Measurements from ENCODE around the gene ITM2C.

The ITM2C gene

GRCh38 chr2:230850358-230850658, 14.4 kb upstream of the ITM2C start:
- DNase-seq (ENCODE audit: low read depth in 2 of 2) = no peak

GRCh38 chr2:230852113-230852512, 12.6 kb upstream of the ITM2C start:
- no peak for DNase-seq (ENCODE audit: low read depth in 2 of 2)

GRCh38 chr2:230861552-230862255, 3.0 kb upstream of the ITM2C start:
- DNase-seq (ENCODE audit: low read depth in 2 of 2) = no peak

GRCh38 chr2:230862292-230862691, 2.5 kb upstream of the ITM2C start:
- no peak for DNase-seq (ENCODE audit: low read depth in 2 of 2)

- no peak for DNase-seq (ENCODE audit: low read depth in 2 of 2)
Observed at GRCh38 chr2:230863031-230863430, 1.7 kb upstream of the ITM2C start.

- no peak for DNase-seq (ENCODE audit: low read depth in 2 of 2)
Observed at GRCh38 chr2:230863442-230864121, 1.2 kb upstream of the ITM2C start.

- DNase-seq (ENCODE audit: low read depth in 2 of 2) = no peak
Observed at GRCh38 chr2:230864122-230864604, 579 bp upstream of the ITM2C start.

- DNase-seq (ENCODE audit: low read depth in 2 of 2) = no peak
Observed at GRCh38 chr2:230865307-230865765, 594 bp downstream of the ITM2C start.

- DNase-seq (ENCODE audit: low read depth in 2 of 2) = no peak
Observed at GRCh38 chr2:230865766-230866755, 1.3 kb downstream of the ITM2C start.

GRCh38 chr2:230866756-230867523, 2.2 kb downstream of the ITM2C start:
- no peak for DNase-seq (ENCODE audit: low read depth in 2 of 2)

GRCh38 chr2:230868161-230868946, 3.6 kb downstream of the ITM2C start:
- DNase-seq (ENCODE audit: low read depth in 2 of 2) = no peak

GRCh38 chr2:230868947-230869913, 4.5 kb downstream of the ITM2C start:
- DNase-seq (ENCODE audit: low read depth in 2 of 2) = no peak

GRCh38 chr2:230869914-230870543, 5.3 kb downstream of the ITM2C start:
- no peak for DNase-seq (ENCODE audit: low read depth in 2 of 2)

- no peak for DNase-seq (ENCODE audit: low read depth in 2 of 2)
Observed at GRCh38 chr2:230870544-230871360, 6.0 kb downstream of the ITM2C start.

GRCh38 chr2:230871361-230872150, 6.8 kb downstream of the ITM2C start:
- DNase-seq (ENCODE audit: low read depth in 2 of 2) = no peak

- DNase-seq (ENCODE audit: low read depth in 2 of 2) = no peak
Observed at GRCh38 chr2:230872151-230872967, 7.6 kb downstream of the ITM2C start.
